Caco-2 (cell line): Measurements from ENCODE around the gene CPLANE2. TPM values are rescaled to one million over a fixed set of nuclear protein-coding genes. Genes with fewer than 3 reads are reported as not detected.
"Not testable (repeated sequence)": the region's sequence is repeated elsewhere in the genome, so short reads cannot be mapped to it uniquely, and the experiment has no call there.

ENCODE experiments used
- BruUV-seq: library from RNA; stranded (reverse); fragments of 400-500 nt; replicated peaks from 2 replicates; lab custom pipeline; 2021; lab: Mats Ljungman, UMichigan
- CTCF ChIA-PET: fragments of 300-600 bp; sonication (Branson Sonifier 250); formaldehyde crosslinking; loops from one replicate; lab custom pipeline; 2022; ENCODE audit warnings: antibody characterized with exemption; lab: Charles Lee
- POLR2A ChIA-PET: fragments of 300-600 bp; sonication (Branson Sonifier 250); formaldehyde crosslinking; loops from one replicate; lab custom pipeline; 2022; ENCODE audit warnings: antibody characterized with exemption; lab: Charles Lee
- DNase-seq, 2 experiments: peaks; one replicate each; pipeline versions ENCODE4 v3.0.0 to v3.0.0-alpha.2; 2020 to 2022
- H3K27me3 ChIP-seq: replicated peaks from 2 replicates; pipeline ENCODE4 v1.6.0; 2011; ENCODE audit warnings: low read length; ENCODE audit not compliant: control insufficient read depth, insufficient read depth
- H3K36me3 ChIP-seq: 2 replicates; pipeline ENCODE4 v1.5.1; 2011; ENCODE audit warnings: low read length; ENCODE audit not compliant: control insufficient read depth, insufficient read depth
- H3K4me1 ChIP-seq: fragments of 250-450 bp; sonication (Bioruptor Pico); 2 replicates; pipeline ENCODE4 v1.5.1; 2020; ENCODE audit warnings: mild to moderate bottlenecking
- H3K4me3 ChIP-seq: 2 replicates; pipeline ENCODE4 v1.5.1; 2011; ENCODE audit warnings: low read depth, mild to moderate bottlenecking, control low read depth, low read length
- H3K9me3 ChIP-seq: fragments of 250-450 bp; sonication (Bioruptor Pico); 2 replicates; pipeline ENCODE4 v1.5.1; 2020; ENCODE audit warnings: mild to moderate bottlenecking, moderate library complexity
- H3K27ac Mint-ChIP-seq: one replicate; pipeline ENCODE4 v1.8.0; 2022; ENCODE audit warnings: mixed read lengths; ENCODE audit not compliant: unreplicated experiment
- H3K27me3 Mint-ChIP-seq: one replicate; pipeline ENCODE4 v1.8.0; 2022; ENCODE audit warnings: mixed read lengths; ENCODE audit not compliant: insufficient read depth, unreplicated experiment
- H3K36me3 Mint-ChIP-seq: one replicate; pipeline ENCODE4 v1.8.0; 2022; ENCODE audit warnings: mild to moderate bottlenecking, mixed read lengths; ENCODE audit not compliant: insufficient read depth, unreplicated experiment
- H3K4me1 Mint-ChIP-seq: one replicate; pipeline ENCODE4 v1.8.0; 2022; ENCODE audit warnings: low read depth, mixed read lengths; ENCODE audit not compliant: unreplicated experiment
- H3K4me3 Mint-ChIP-seq: one replicate; pipeline ENCODE4 v1.8.0; 2022; ENCODE audit warnings: mild to moderate bottlenecking, moderate library complexity, mixed read lengths; ENCODE audit not compliant: unreplicated experiment
- H3K9me3 Mint-ChIP-seq: one replicate; pipeline ENCODE4 v1.8.0; 2022; ENCODE audit warnings: mixed read lengths; ENCODE audit not compliant: unreplicated experiment
- CTCF ChIP-seq, 2 experiments: fragments of 200-600 bp in 1 of 2; IDR thresholded peaks; 1 replicate in 1 of 2; 2 replicates in 1 of 2; pipeline versions ENCODE4 v1.5.1 to v1.8.0; 2011 to 2022; ENCODE audit warnings: antibody characterized with exemption in 1 of 2, control low read depth in 1 of 2, inconsistent platforms in 1 of 2, low read depth in 1 of 2, low read length in 1 of 2, mild to moderate bottlenecking in 1 of 2, moderate library complexity in 1 of 2; ENCODE audit not compliant: insufficient read depth in 1 of 2, severe bottlenecking in 1 of 2, unreplicated experiment in 1 of 2
- intact Hi-C: fragments of 100-400 bp; cut with micrococcal nuclease; formaldehyde crosslinking; loops from one replicate; pipeline ENCODE4 v1.10.0; 2022; ENCODE audit not compliant: unreplicated experiment
- total RNA-seq: library from RNA; stranded (reverse); gene quantifications from 2 replicates; pipeline ENCODE4 v1.2.3, GENCODE V29; 2022

Gene CPLANE2
- total RNA-seq, 1 experiment from 2014 or later, result 4.2 TPM

DNA sequence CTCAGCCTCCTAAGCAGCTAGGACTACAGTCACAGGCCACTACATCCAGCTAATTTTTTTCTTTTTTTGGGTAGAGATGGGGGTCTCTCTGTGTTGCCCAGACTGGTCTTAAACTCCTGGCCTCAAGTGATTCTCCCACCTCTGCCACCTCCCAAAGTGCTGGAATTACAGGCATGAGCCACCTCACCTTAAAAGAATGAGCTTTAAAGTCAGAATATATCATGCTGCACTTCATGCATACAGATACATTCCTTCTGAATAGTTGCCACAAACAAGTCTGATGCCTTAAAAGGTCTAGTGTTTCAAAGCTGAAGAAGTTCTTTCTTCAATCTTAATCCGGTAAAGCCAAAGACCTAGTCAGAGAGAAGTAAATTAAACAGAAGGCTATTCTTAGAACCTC, 23.8 kb upstream of the CPLANE2 start:
- H3K4me3 Mint-ChIP-seq, result no peak overlapping the region
- no peaks in the 10 kb centered on the region for H3K36me3 Mint-ChIP-seq
- H3K27me3 ChIP-seq, result no peaks in the 10 kb centered on the region
- BruUV-seq, result no TSS peak
- POLR2A ChIA-PET, result no interaction called here
- H3K4me1 ChIP-seq, result 0 out of 2 replicates have a peak, but pooled peaks cover 4% of the 10 kb centered on the region
- H3K4me3 ChIP-seq, result no peak overlapping the region
- H3K9me3 ChIP-seq, result no peaks in the 10 kb centered on the region
- H3K27ac Mint-ChIP-seq, result no peak overlapping the region
- DNase-seq, result no peak
- H3K36me3 ChIP-seq, result no peaks in the 10 kb centered on the region
- CTCF ChIA-PET, result interaction anchor here (0.6 kb wide), 1 partner anchor 30 kb away, joined by 3 read pairs; no protein-coding TSS in a partner anchor
- H3K4me1 Mint-ChIP-seq, result no peaks in the 10 kb centered on the region
- intact Hi-C loops, result no loop called here
- no peaks in the 10 kb centered on the region for H3K27me3 Mint-ChIP-seq
- no peaks in the 10 kb centered on the region for H3K9me3 Mint-ChIP-seq
- no peak for TF ChIP-seq CTCF (IDR thresholded peaks at IDR 0.05; ENCODE audit: insufficient read depth in 1 of 2, low read depth in 1 of 2, low read length in 1 of 2, severe bottlenecking in 1 of 2, unreplicated experiment in 1 of 2)

DNA sequence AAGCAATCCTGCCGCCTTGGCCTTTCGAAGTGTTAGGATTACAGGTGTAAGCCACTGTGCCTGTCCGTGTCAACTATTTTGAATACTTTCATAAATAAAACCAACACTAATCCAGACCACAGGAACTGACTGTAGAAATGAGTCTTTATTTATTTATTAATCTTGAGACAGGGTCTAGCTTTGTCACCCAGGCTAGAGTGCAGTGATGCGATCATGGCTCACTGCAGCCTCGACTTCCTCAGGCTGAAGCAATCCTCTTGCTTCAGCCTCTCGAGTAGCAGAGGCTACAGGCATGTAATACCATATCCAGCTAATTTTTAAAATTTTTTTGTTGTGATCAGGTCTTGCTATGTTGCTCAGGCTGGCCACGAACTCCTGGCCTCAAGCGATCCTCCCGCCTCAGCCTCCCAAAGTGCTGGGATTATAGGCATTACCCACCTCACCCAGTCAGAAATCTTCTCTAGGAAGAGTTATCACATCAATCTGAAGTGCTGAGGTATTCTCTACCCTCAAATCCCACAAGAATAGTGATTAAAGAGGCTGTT, 21.7 kb upstream of the CPLANE2 start:
- Mint-ChIP-seq H3K27me3 (no peaks in the 10 kb centered on the region), H3K36me3 (peaks cover 11% of the 10 kb centered on the region), H3K9me3 (no peaks in the 10 kb centered on the region), H3K4me3 (no peak overlapping the region), H3K27ac (no peak overlapping the region), H3K4me1 (no peaks in the 10 kb centered on the region)
- Histone ChIP-seq H3K4me1 (0 out of 2 replicates have a peak, but pooled peaks cover 4% of the 10 kb centered on the region), H3K27me3 (no peaks in the 10 kb centered on the region), H3K36me3 (peaks cover 2% of the 10 kb centered on the region; the same call in 1 of the 2 replicates), H3K4me3 (no peak overlapping the region), H3K9me3 (no peaks in the 10 kb centered on the region)
- intact Hi-C loops, result no loop called here
- DNase-seq, result no peak
- ChIA-PET POLR2A (no interaction called here), CTCF (no interaction called here)
- TF ChIP-seq CTCF (IDR thresholded peaks at IDR 0.05; ENCODE audit: insufficient read depth in 1 of 2, low read depth in 1 of 2, low read length in 1 of 2, severe bottlenecking in 1 of 2, unreplicated experiment in 1 of 2), result no peak
- no TSS peak for BruUV-seq

GRCh38 chr1:16257968-16258367, 21.0 kb upstream of the CPLANE2 start:
- H3K9me3 ChIP-seq, result no peaks in the 10 kb centered on the region
- H3K4me1 Mint-ChIP-seq, result no peaks in the 10 kb centered on the region
- no peak overlapping the region for H3K4me3 ChIP-seq
- H3K4me1 ChIP-seq, result 0 out of 2 replicates have a peak, but pooled peaks cover 4% of the 10 kb centered on the region
- ChIA-PET CTCF (no interaction called here), POLR2A (no interaction called here)
- no peaks in the 10 kb centered on the region for H3K27me3 Mint-ChIP-seq
- H3K4me3 Mint-ChIP-seq, result no peak overlapping the region
- no peaks in the 10 kb centered on the region for H3K27me3 ChIP-seq
- no peak for DNase-seq
- no peaks in the 10 kb centered on the region for H3K9me3 Mint-ChIP-seq
- BruUV-seq, result no TSS peak
- intact Hi-C loops, result no loop called here
- peaks cover 2% of the 10 kb centered on the region; the same call in 1 of the 2 replicates for H3K36me3 ChIP-seq
- H3K27ac Mint-ChIP-seq, result no peak overlapping the region
- TF ChIP-seq CTCF (IDR thresholded peaks at IDR 0.05; ENCODE audit: insufficient read depth in 1 of 2, low read depth in 1 of 2, low read length in 1 of 2, severe bottlenecking in 1 of 2, unreplicated experiment in 1 of 2), result no peak
- H3K36me3 Mint-ChIP-seq, result peaks cover 11% of the 10 kb centered on the region

- H3K4me3 ChIP-seq, H3K36me3 ChIP-seq, DNase-seq, H3K27me3 ChIP-seq, POLR2A ChIA-PET, H3K9me3 ChIP-seq, H3K27me3 Mint-ChIP-seq, H3K4me1 ChIP-seq, BruUV-seq, H3K27ac Mint-ChIP-seq, H3K9me3 Mint-ChIP-seq, H3K4me3 Mint-ChIP-seq, intact Hi-C loops, CTCF ChIA-PET, H3K4me1 Mint-ChIP-seq: not testable (repeated sequence)
- H3K36me3 Mint-ChIP-seq, result peaks cover 11% of the 10 kb centered on the region
These were observed 20.6 kb upstream of the CPLANE2 start for GRCh38 chr1:16257556-16257955.
